ENCODE results near the gene NAT16. TPM values are rescaled to one million over a fixed set of nuclear protein-coding genes. Genes with fewer than 3 reads are reported as not detected.

NAT16 gene
- total RNA-seq, 2 experiments from 2014 or later: not detected

DNA sequence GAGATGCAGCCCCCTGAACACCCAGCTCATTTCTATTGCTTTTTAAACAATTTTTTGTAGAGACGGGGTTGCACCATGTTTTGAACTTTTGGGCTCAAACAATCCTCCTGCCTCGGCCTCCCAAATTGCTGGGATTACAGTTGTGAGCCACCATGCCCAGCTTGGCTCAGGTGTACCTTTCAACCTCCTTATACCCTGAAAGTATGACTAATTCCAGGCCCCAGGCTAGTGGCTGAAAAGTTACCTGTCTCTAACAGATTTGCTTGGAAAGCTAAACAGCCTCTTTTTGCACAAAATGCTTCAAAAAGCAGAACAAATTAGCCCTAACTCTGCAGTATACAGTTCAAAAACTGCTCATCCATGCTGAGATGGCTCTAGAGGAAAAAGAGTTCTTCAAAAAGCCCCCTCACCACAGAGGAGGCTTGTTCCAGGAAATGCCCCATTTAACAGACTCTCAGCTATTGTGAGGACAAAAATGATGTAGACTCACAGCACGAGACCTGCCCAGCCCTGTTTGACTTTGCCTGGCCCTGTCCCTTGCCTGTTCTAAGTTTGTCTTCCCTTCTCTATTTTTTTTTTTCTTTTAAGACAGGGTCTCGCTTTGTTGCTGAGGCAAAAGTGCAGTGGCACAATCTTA lies 39.2 kb downstream of the NAT16 start:
- ChIA-PET CTCF (interaction anchor here (1.0 to 9.0 kb wide), 6 partner anchors 13 to 142 kb away, joined by 3 to 70 read pairs (median 4); partner anchors contain the start of gene FIS1), POLR2A (no interaction called here)

DNA sequence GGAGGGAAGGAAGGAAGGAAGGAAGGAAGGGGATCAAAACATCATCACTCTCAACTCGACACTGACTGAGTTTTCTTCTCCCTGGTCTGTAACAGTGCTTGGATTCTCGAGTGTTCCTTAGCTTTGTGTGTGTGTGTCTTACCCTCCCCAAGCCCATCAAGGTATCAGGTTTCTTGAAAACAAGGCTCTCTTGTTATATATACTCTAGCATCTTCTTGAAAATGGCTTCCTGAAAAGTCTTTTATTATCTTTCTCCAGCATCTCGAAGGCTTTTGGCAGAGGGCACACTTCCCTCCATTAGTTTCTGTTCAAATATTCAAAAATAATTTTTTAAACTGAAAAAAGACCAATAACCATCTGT lies 39.8 kb downstream of the NAT16 start:
- ChIA-PET POLR2A (no interaction called here), CTCF (interaction anchor here (1.0 to 9.0 kb wide), 5 partner anchors 13 to 142 kb away, joined by 3 to 70 read pairs (median 4); partner anchors contain the start of gene FIS1)

DNA sequence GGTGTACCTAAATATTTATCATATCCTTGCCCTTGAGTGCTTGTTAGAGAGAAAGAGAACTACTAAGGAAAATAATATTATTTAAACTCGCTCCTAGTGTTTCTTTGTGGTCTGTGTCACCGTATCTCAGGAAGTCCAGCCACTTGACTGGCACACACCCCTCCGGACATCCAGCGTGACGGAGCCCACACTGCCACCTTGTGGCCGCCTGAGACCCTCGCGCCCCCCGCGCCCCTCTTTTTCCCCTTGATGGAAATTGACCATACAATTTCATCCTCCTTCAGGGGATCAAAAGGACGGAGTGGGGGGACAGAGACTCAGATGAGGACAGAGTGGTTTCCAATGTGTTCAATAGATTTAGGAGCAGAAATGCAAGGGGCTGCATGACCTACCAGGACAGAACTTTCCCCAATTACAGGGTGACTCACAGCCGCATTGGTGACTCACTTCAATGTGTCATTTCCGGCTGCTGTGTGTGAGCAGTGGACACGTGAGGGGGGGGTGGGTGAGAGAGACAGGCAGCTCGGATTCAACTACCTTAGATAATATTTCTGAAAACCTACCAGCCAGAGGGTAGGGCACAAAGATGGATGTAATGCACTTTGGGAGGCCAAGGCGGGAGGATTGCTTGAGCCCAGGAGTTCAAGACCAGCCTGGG lies 41.8 kb downstream of the NAT16 start:
- ChIA-PET POLR2A (no interaction called here), CTCF (interaction anchor here (1.1 to 1.9 kb wide), 4 partner anchors 33 to 80 kb away, joined by 3 to 6 read pairs (median 5); partner anchors contain the start of genes PLOD3 and ZNHIT1)

DNA sequence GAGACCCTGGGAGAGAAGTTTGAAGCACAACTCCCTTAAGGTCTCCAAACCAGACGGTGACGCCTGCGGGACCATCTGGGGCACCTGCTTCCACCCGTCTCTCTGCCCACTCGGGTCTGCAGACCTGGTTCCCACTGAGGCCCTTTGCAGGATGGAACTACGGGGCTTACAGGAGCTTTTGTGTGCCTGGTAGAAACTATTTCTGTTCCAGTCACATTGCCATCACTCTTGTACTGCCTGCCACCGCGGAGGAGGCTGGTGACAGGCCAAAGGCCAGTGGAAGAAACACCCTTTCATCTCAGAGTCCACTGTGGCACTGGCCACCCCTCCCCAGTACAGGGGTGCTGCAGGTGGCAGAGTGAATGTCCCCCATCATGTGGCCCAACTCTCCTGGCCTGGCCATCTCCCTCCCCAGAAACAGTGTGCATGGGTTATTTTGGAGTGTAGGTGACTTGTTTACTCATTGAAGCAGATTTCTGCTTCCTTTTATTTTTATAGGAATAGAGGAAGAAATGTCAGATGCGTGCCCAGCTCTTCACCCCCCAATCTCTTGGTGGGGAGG lies 42.4 kb downstream of the NAT16 start:
- ChIA-PET CTCF (interaction anchor here (0.5 to 1.9 kb wide), 6 partner anchors 11 to 875 kb away, joined by 3 to 6 read pairs (median 4); partner anchors contain the start of genes PLOD3 and ZNHIT1), POLR2A (no interaction called here)

DNA sequence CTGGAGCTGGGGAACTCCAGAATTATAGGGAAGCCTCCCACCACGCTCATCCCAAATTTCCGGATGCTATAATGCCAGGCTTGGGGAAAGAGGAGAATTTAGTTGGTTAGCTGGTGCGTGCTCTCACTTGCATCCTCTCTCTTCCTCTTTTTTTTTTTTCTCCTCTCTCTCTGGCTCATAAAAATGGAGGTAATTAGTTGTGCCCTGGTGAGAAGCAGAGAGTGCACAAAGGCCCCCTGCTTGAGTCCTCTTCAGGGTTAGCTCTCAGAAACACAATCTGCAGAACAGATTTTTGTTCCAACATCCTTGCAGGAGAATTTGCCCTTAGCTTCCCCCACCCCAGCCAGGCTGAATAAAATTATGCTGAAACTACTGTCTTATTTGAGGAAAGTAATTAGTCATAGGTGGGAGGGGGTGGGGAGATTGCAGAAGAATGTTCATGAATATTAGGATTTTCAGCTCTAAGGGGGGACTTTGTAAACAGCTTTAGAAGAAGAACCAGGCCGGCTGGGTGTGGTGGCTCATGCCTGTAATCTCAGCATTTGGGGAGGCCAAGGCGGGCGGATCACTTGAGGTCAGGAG lies 45.6 kb downstream of the NAT16 start:
- CTCF ChIA-PET: interaction anchor here (0.6 to 1.8 kb wide), 3 partner anchors 9 to 58 kb away, joined by 3 to 12 read pairs (median 5); no protein-coding TSS in a partner anchor
- POLR2A ChIA-PET: no interaction called here

DNA sequence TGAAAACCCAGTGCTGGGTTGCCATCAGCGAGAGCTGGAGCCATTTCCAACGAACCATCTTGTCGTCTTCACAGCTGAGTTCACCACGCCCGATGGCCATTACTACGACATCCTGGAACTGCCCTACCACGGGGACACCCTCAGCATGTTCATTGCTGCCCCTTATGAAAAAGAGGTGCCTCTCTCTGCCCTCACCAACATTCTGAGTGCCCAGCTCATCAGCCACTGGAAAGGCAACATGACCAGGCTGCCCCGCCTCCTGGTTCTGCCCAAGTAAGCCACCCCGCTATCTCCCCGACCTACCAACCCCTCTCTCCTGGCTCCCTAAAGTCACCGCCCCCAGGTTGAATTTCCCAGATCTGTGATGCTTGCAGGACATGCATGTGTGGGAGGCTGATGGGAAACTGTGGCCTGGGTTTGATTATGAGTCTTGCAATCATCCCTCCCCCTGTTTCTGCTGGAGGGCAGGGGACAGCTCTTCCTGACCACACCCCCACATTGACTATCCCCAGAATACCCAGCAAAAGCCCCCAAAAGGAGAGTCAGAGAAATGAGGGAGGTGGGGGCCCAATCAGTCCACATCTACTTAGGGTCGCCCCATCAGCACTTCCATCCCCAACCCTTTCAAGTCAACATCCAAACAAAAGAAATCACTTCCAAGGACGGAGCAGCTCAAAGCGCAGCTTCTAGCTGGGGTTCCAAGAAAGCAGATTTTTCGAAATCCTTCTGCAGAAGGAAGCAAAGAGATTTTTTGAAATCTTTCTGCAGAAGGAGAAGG lies 46.3 kb downstream of the NAT16 start:
- ChIA-PET POLR2A (no interaction called here), CTCF (interaction anchor here (0.7 to 1.8 kb wide), 3 partner anchors 10 to 58 kb away, joined by 3 to 12 read pairs (median 3); no protein-coding TSS in a partner anchor)

- POLR2A ChIA-PET: interaction anchor here (0.6 kb wide), 1 partner anchor 25 kb away, joined by 4 read pairs; no protein-coding TSS in a partner anchor
- CTCF ChIA-PET: interaction anchor here (1.3 to 1.8 kb wide), 2 partner anchors 10 to 56 kb away, joined by 3 to 12 read pairs; no protein-coding TSS in a partner anchor
Observed at GRCh38 chr7:101132626-101133600, 47.2 kb downstream of the NAT16 start.

- POLR2A ChIA-PET: no interaction called here
- CTCF ChIA-PET: interaction anchor here (1.0 kb wide), 1 partner anchor 153 kb away, joined by 3 read pairs; no protein-coding TSS in a partner anchor
Observed at GRCh38 chr7:101129603-101130117, 50.4 kb downstream of the NAT16 start.

DNA sequence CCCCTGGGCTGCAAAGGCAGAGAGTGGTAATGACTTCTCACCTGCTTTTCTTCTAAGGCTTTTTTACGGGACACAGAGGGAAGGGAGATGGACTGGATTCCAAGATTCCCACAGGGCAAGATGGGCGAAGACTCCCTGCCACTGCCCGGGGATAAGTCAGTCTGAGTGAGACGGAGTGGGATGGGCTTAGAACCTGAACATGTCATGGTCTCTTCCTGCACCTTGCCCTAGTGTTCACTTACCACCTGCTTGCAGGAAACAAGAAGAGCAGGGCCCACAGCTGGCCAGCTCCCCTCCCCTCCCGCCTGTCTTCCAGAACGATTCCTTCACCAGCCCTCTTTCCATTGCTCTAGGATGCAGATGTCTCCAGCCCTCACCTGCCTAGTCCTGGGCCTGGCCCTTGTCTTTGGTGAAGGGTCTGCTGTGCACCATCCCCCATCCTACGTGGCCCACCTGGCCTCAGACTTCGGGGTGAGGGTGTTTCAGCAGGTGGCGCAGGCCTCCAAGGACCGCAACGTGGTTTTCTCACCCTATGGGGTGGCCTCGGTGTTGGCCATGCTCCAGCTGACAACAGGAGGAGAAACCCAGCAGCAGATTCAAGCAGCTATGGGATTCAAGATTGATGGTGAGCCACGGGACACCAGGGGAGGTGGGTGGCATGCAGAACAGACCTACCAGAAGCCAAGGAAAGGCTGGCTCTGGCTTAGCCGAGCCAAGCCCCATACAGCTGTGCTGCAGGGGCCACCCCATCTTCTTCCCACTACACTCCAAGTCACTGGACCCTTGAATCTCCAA lies 51.9 kb downstream of the NAT16 start:
- ChIA-PET POLR2A (interaction anchor here (0.6 kb wide), 1 partner anchor 237 kb away, joined by 3 read pairs; no protein-coding TSS in a partner anchor), CTCF (interaction anchor here (0.9 to 1.3 kb wide), 4 partner anchors 13 to 155 kb away, joined by 3 to 4 read pairs (median 4); no protein-coding TSS in a partner anchor)

GRCh38 chr7:101127460-101128039 lies 52.5 kb downstream of the NAT16 start:
- ChIA-PET CTCF (interaction anchor here (0.9 to 1.3 kb wide), 4 partner anchors 13 to 50 kb away, joined by 3 to 4 read pairs (median 4); no protein-coding TSS in a partner anchor), POLR2A (interaction anchor here (0.6 kb wide), 1 partner anchor 236 kb away, joined by 3 read pairs; no protein-coding TSS in a partner anchor)

DNA sequence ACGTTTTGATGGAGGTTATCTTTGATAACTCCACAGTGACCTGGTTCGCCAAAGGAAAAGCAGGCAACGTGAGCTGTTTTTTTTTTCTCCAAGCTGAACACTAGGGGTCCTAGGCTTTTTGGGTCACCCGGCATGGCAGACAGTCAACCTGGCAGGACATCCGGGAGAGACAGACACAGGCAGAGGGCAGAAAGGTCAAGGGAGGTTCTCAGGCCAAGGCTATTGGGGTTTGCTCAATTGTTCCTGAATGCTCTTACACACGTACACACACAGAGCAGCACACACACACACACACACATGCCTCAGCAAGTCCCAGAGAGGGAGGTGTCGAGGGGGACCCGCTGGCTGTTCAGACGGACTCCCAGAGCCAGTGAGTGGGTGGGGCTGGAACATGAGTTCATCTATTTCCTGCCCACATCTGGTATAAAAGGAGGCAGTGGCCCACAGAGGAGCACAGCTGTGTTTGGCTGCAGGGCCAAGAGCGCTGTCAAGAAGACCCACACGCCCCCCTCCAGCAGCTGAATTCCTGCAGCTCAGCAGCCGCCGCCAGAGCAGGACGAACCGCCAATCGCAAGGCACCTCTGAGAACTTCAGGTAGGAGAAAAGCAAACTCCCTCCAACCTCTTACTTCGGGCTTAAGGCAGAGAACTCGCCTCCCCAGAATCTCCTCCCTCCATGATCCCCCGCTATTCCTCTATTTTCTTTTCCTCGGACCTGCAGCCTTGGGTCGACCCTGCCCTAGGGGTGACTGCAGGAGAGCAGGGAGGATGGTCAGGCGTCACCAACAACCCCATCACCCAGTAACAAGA lies 53.2 kb downstream of the NAT16 start, which contains the start of gene SERPINE1:
SERPINE1 (plus strand) TSS at position 454 of the 809 bp plus-strand sequence. CDS start 1,290 bp downstream, outside the sequence.
- ChIA-PET POLR2A (no interaction called here), CTCF (interaction anchor here (1.3 to 2.6 kb wide), 3 partner anchors 17 to 91 kb away, joined by 4 to 11 read pairs (median 4); partner anchors contain the start of gene ZNHIT1)

DNA sequence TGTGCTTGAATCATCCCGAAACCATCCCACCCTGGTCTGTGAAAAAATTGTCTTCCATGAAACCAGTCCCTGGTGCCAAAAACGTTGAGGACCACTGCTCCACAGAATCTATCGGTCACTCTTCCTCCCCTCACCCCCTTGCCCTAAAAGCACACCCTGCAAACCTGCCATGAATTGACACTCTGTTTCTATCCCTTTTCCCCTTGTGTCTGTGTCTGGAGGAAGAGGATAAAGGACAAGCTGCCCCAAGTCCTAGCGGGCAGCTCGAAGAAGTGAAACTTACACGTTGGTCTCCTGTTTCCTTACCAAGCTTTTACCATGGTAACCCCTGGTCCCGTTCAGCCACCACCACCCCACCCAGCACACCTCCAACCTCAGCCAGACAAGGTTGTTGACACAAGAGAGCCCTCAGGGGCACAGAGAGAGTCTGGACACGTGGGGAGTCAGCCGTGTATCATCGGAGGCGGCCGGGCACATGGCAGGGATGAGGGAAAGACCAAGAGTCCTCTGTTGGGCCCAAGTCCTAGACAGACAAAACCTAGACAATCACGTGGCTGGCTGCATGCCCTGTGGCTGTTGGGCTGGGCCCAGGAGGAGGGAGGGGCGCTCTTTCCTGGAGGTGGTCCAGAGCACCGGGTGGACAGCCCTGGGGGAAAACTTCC lies 54.0 kb downstream of the NAT16 start:
- ChIA-PET POLR2A (interaction anchor here (0.6 kb wide), 1 partner anchor 33 kb away, joined by 5 read pairs; no protein-coding TSS in a partner anchor), CTCF (interaction anchor here (1.3 to 2.6 kb wide), 3 partner anchors 18 to 92 kb away, joined by 4 to 11 read pairs (median 4); partner anchors contain the start of gene ZNHIT1)

GRCh38 chr7:101124376-101125056 lies 55.6 kb downstream of the NAT16 start:
- POLR2A ChIA-PET: no interaction called here
- CTCF ChIA-PET: interaction anchor here (0.6 to 2.6 kb wide), 3 partner anchors 19 to 47 kb away, joined by 5 to 11 read pairs (median 7); no protein-coding TSS in a partner anchor

- ChIA-PET POLR2A (no interaction called here), CTCF (interaction anchor here (0.6 to 1.7 kb wide), 4 partner anchors 20 to 226 kb away, joined by 3 to 7 read pairs (median 3); no protein-coding TSS in a partner anchor)
Observed at GRCh38 chr7:101123703-101124068, 56.4 kb downstream of the NAT16 start.

Measured in activated CD8-positive, alpha-beta memory T cell treated with anti-CD3 and anti-CD28 coated beads for 36 hours (primary cell).